ENCODE results near the gene HSD17B11.

GRCh38 chr4:87377816-87378215 is 13.2 kb downstream of the HSD17B11 start:
- TF ChIP-seq POLR2A (IDR thresholded peaks at IDR 0.05; ENCODE audit: low read depth, low read length) (no peak), TAF1 (IDR thresholded peaks at IDR 0.05; ENCODE audit: borderline replicate concordance, low read depth, low read length) (no peak), POLR2AphosphoS5 (IDR thresholded peaks at IDR 0.05; ENCODE audit: low read depth, low read length) (no peak)
